RWPE2 (cell line): Measurements from ENCODE around the gene EXOSC1.
A peak's percentile ranks its signal among the peaks of the same experiment; 100 is the strongest.

Experiments used
- ATAC-seq: fragments of 200-7000 bp; cut with Tn5 transposase; 3 replicates; pipeline ENCODE4 v1.9.1; 2021; ENCODE audit warnings: low read depth
- DNase-seq: peaks from one replicate; pipeline ENCODE4 v3.0.0-alpha.2; 2020; ENCODE audit warnings: low spot score
- H3K27ac ChIP-seq: fragments of 450-650 bp; 2 replicates; pipeline ENCODE4 v1.5.1; 2017; ENCODE audit warnings: mild to moderate bottlenecking; ENCODE audit not compliant: poor library complexity, severe bottlenecking
- H3K27me3 ChIP-seq: fragments of 250-450 bp; sonication (Bioruptor Pico); 2 replicates; pipeline ENCODE4 v1.5.1; 2021; ENCODE audit warnings: mild to moderate bottlenecking, moderate library complexity; ENCODE audit not compliant: insufficient read depth, poor library complexity, severe bottlenecking
- H3K36me3 ChIP-seq: fragments of 250-450 bp; sonication (Bioruptor Pico); 2 replicates; pipeline ENCODE4 v1.5.1; 2020; ENCODE audit warnings: low read depth, mild to moderate bottlenecking, moderate library complexity
- H3K4me1 ChIP-seq: fragments of 250-450 bp; sonication (Bioruptor Pico); 2 replicates; pipeline ENCODE4 v1.5.1; 2021; ENCODE audit warnings: mild to moderate bottlenecking, moderate library complexity; ENCODE audit not compliant: insufficient read depth, poor library complexity, severe bottlenecking
- H3K4me3 ChIP-seq: fragments of 250-450 bp; sonication (Bioruptor Pico); 2 replicates; pipeline ENCODE4 v1.5.1; 2021; ENCODE audit warnings: mild to moderate bottlenecking, moderate library complexity; ENCODE audit not compliant: severe bottlenecking
- H3K9me3 ChIP-seq: fragments of 250-450 bp; sonication (Bioruptor Pico); 2 replicates; pipeline ENCODE4 v1.5.1; 2021; ENCODE audit warnings: mild to moderate bottlenecking, moderate library complexity; ENCODE audit not compliant: severe bottlenecking
- CTCF ChIP-seq: fragments of 450-650 bp; IDR thresholded peaks from one replicate; pipeline ENCODE4 v1.5.1; 2017; ENCODE audit warnings: mild to moderate bottlenecking, moderate library complexity; ENCODE audit not compliant: poor library complexity, severe bottlenecking

Gene EXOSC1

GRCh38 chr10:97452352-97452751, 6.5 kb upstream of the EXOSC1 start:
- Histone ChIP-seq H3K27me3 (no peaks in the 10 kb centered on the region), H3K4me3 (no peak overlapping the region), H3K36me3 (peaks cover 68% of the 10 kb centered on the region), H3K4me1 (peaks cover 14% of the 10 kb centered on the region), H3K27ac (no peak overlapping the region), H3K9me3 (no peaks in the 10 kb centered on the region)
- DNase-seq (no peak), ATAC-seq (no peak)
- TF ChIP-seq CTCF, result no peak

- DNase-seq, result no peak
- H3K27me3 ChIP-seq, result no peaks in the 10 kb centered on the region
- no peak for TF ChIP-seq CTCF
- H3K4me1 ChIP-seq, result peaks cover 14% of the 10 kb centered on the region
- peak overlapping the region; percentile 14 for H3K27ac ChIP-seq
- ATAC-seq, result no peak
- H3K36me3 ChIP-seq, result peaks cover 65% of the 10 kb centered on the region
- no peaks in the 10 kb centered on the region for H3K9me3 ChIP-seq
- no peak overlapping the region for H3K4me3 ChIP-seq
Measured at GRCh38 chr10:97451605-97452004, 5.8 kb upstream of the EXOSC1 start.

GRCh38 chr10:97450828-97451227, 5.0 kb upstream of the EXOSC1 start:
- ATAC-seq (no peak), DNase-seq (no peak)
- Histone ChIP-seq H3K4me3 (no peak overlapping the region), H3K4me1 (peaks cover 14% of the 10 kb centered on the region), H3K27me3 (no peaks in the 10 kb centered on the region), H3K27ac (peak overlapping the region; percentile 14), H3K36me3 (peaks cover 57% of the 10 kb centered on the region), H3K9me3 (no peaks in the 10 kb centered on the region)
- no peak for TF ChIP-seq CTCF

GRCh38 chr10:97445357-97445721, 467 bp downstream of the EXOSC1 start:
- DNase-seq (no peak), ATAC-seq (no peak)
- no peaks in the 10 kb centered on the region for H3K9me3 ChIP-seq
- H3K36me3 ChIP-seq, result peaks cover 37% of the 10 kb centered on the region
- H3K27ac ChIP-seq, result peak overlapping the region; percentile 32
- peak overlapping the region; percentile 59 for H3K4me3 ChIP-seq
- H3K27me3 ChIP-seq, result no peaks in the 10 kb centered on the region
- peaks cover 8% of the 10 kb centered on the region for H3K4me1 ChIP-seq
- no peak for TF ChIP-seq CTCF

GRCh38 chr10:97444212-97444611, 1.6 kb downstream of the EXOSC1 start:
- DNase-seq (no peak), ATAC-seq (no peak)
- peaks cover 46% of the 10 kb centered on the region for H3K36me3 ChIP-seq
- no peak overlapping the region for H3K4me3 ChIP-seq
- no peak overlapping the region for H3K27ac ChIP-seq
- TF ChIP-seq CTCF, result no peak
- peaks cover 8% of the 10 kb centered on the region for H3K4me1 ChIP-seq
- no peaks in the 10 kb centered on the region for H3K9me3 ChIP-seq
- no peaks in the 10 kb centered on the region for H3K27me3 ChIP-seq
